ENCODE data around the gene KRT9.
"Not testable (repeated sequence)": the region's sequence is repeated elsewhere in the genome, so short reads cannot be mapped to it uniquely, and the experiment has no call there.

KRT9 gene

GRCh38 chr17:41585301-41586056, 13.6 kb upstream of the KRT9 start:
- no peak overlapping the region for H3K27ac Mint-ChIP-seq
- ATAC-seq, result no peak
- no peak overlapping the region for H3K4me3 Mint-ChIP-seq
- H3K27me3 Mint-ChIP-seq, result peaks cover 80% of the 10 kb centered on the region
- no peaks in the 10 kb centered on the region for H3K9me3 Mint-ChIP-seq
- H3K36me3 Mint-ChIP-seq, result no peaks in the 10 kb centered on the region
- no peaks in the 10 kb centered on the region for H3K4me1 Mint-ChIP-seq

GRCh38 chr17:41584331-41584927, 12.6 kb upstream of the KRT9 start:
- peaks cover 85% of the 10 kb centered on the region for H3K27me3 Mint-ChIP-seq
- not testable (repeated sequence) for ATAC-seq, H3K27ac Mint-ChIP-seq, H3K36me3 Mint-ChIP-seq, H3K9me3 Mint-ChIP-seq, H3K4me3 Mint-ChIP-seq, H3K4me1 Mint-ChIP-seq

DNA sequence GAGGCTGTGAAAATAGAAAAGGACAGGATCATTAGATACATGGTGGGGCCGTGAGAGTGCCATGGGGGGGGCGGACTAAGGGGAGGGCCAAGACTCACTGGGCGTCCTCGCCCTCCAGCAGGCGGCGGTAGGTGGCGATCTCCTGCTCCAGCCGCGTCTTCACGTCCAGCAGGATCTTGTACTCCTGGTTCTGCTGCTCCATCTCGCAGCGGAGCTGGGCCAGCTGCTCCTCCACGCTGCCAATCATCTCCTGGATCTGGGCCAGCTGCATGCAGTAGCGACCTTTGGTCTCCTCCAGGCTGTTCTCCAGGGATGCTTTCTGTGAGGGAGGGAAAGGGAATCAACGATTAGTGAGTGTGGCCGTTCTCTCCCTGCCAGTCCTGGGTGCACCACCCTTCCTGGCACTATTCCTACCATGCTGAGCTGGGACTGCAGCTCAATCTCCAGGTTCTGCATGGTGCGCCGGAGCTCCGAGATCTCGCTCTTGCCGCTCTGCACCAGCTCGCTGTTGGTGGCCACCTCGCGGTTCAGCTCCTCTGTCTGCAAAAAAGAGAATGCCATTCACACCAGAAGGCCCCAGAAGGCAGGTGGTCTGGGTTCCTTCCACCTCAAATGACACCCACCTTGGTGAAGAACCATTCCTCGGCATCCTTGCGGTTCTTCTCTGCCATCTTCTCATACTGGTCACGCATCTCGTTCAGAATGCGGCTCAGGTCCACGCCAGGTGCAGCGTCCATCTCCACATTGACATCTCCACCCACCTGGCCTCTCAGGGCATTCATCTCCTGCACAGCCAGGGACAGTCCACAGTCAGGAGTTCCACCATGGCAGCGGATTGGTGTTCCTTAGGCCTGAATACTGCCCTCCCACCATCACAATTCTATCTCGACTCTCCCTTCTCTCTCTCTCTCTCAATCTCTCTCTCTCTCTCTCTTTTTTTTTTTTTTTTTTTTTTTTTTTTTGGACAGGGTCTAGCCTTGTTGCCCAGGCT, 11.6 kb upstream of the KRT9 start:
- H3K4me3 Mint-ChIP-seq, result no peak overlapping the region

DNA sequence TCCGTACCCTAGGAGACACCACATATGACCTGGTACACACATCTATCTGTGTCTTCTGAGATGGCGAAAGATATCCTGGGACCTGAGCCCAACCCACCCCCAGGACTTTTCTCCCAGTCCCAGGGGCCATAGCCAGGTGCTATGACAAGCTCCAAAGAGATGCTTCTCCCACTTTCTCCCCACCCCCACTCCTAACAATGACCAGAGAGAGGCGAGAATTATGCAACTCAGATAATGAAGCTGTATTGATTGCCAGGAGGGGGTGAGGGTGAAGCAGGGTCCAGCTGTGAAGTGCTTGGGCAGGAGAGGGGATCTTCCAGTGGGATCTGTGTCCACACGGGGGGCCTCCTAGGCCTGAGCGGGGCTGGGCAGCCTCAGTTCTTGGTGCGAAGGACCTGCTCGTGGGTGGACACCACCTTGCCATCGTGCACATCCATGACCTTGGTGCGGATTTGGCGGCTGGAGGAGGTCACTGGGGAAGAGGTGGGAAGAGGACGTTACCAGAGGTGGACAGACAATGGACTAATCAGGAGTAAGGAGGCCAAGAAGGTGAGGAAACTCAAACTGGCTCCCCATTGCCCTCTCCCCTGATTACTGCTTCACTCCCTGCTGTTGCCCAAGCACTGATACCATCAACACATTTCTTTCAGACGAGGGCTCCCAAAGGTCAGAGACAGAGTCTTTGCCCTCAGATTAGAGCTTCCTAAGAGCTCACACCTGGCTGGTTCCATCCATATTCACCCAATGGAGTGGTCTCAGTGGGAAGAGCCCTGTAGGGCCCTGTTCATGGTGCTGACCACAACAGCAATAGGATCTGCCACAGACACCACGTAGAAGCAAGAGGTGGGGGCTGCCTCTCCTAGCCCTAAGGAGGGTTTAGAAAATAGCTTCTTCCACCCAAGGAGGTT, 10.5 kb upstream of the KRT9 start:
- H3K27me3 Mint-ChIP-seq, result peaks cover 92% of the 10 kb centered on the region
- not testable (repeated sequence) for H3K9me3 Mint-ChIP-seq, H3K4me1 Mint-ChIP-seq, H3K27ac Mint-ChIP-seq, H3K4me3 Mint-ChIP-seq, ATAC-seq, H3K36me3 Mint-ChIP-seq

More for the DNA sequence above, 11.6 kb upstream of the KRT9 start:
- no peak overlapping the region for H3K27ac Mint-ChIP-seq
- ATAC-seq, result no peak
- H3K9me3 Mint-ChIP-seq, result no peaks in the 10 kb centered on the region
- no peaks in the 10 kb centered on the region for H3K36me3 Mint-ChIP-seq
- H3K4me1 Mint-ChIP-seq, result no peaks in the 10 kb centered on the region
- peaks cover 84% of the 10 kb centered on the region for H3K27me3 Mint-ChIP-seq

GRCh38 chr17:41581366-41582060, 9.7 kb upstream of the KRT9 start:
- ATAC-seq, result no peak
- H3K27me3 Mint-ChIP-seq, result peaks cover 92% of the 10 kb centered on the region
- H3K4me1 Mint-ChIP-seq, result no peaks in the 10 kb centered on the region
- no peaks in the 10 kb centered on the region for H3K9me3 Mint-ChIP-seq
- H3K27ac Mint-ChIP-seq, result no peak overlapping the region
- H3K4me3 Mint-ChIP-seq, result no peak overlapping the region
- H3K36me3 Mint-ChIP-seq, result no peaks in the 10 kb centered on the region

- Mint-ChIP-seq H3K36me3 (no peaks in the 10 kb centered on the region), H3K4me1 (no peaks in the 10 kb centered on the region), H3K9me3 (no peaks in the 10 kb centered on the region), H3K4me3 (no peak overlapping the region), H3K27ac (no peak overlapping the region), H3K27me3 (peaks cover 91% of the 10 kb centered on the region)
- ATAC-seq, result no peak
These were observed 9.0 kb upstream of the KRT9 start for GRCh38 chr17:41580687-41581365.

- Mint-ChIP-seq H3K4me1 (no peaks in the 10 kb centered on the region), H3K27me3 (peaks cover 85% of the 10 kb centered on the region), H3K4me3 (no peak overlapping the region), H3K9me3 (no peaks in the 10 kb centered on the region), H3K27ac (no peak overlapping the region), H3K36me3 (no peaks in the 10 kb centered on the region)
- no peak for ATAC-seq
These were observed 8.4 kb upstream of the KRT9 start for GRCh38 chr17:41580244-41580575.

DNA sequence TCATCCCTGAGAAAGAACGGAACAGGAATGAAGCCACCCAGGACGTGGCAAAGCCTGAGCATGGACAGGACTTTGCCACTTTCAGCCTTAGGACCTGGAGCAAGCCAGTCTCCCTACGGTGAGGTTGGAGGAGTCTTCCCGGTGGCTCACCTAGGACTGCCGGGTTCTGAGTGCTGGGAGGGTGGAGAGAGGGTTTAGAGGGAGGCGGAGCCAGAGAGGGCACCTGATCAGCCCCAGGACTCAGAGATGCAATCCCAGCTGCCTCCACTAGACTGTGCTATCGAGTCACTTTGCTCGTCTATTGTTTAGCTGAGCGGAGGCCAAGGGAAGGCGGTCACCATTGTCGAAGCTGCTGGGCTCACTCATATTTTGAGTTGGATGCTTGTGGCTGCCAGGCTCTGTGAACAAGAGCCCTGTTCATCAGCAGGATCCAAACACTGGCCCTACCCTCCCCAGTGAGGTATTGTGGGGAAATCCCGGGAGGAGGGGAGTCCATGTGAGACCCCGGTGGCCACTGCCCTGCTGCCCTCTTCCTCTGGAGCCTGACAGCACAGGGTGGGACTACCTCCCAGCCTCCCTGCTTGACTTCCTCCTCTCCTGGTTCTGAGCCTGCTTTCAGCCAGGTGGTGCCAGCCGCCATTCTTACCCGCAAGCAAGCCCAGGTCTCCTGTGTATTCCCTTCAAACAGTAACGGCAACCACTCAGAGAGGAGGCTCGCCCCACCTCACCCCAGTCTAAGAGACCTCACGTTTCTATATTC, 7.8 kb upstream of the KRT9 start:
- H3K36me3 Mint-ChIP-seq, result no peaks in the 10 kb centered on the region
- no peak overlapping the region for H3K4me3 Mint-ChIP-seq
- peaks cover 83% of the 10 kb centered on the region for H3K27me3 Mint-ChIP-seq
- H3K27ac Mint-ChIP-seq, result no peak overlapping the region
- H3K4me1 Mint-ChIP-seq, result no peaks in the 10 kb centered on the region
- peak; percentile 46 for ATAC-seq
- no peaks in the 10 kb centered on the region for H3K9me3 Mint-ChIP-seq

GRCh38 chr17:41578971-41579370, 7.1 kb upstream of the KRT9 start:
- Mint-ChIP-seq H3K27me3 (peaks cover 79% of the 10 kb centered on the region), H3K4me1 (no peaks in the 10 kb centered on the region), H3K36me3 (no peaks in the 10 kb centered on the region), H3K27ac (no peak overlapping the region), H3K4me3 (no peak overlapping the region), H3K9me3 (no peaks in the 10 kb centered on the region)
- ATAC-seq, result no peak

- H3K4me1 Mint-ChIP-seq, result no peaks in the 10 kb centered on the region
- H3K27me3 Mint-ChIP-seq, result peaks cover 78% of the 10 kb centered on the region
- H3K27ac Mint-ChIP-seq, result no peak overlapping the region
- no peaks in the 10 kb centered on the region for H3K36me3 Mint-ChIP-seq
- no peaks in the 10 kb centered on the region for H3K9me3 Mint-ChIP-seq
- ATAC-seq, result no peak
- no peak overlapping the region for H3K4me3 Mint-ChIP-seq
These were observed 6.7 kb upstream of the KRT9 start for GRCh38 chr17:41578538-41578937.

- H3K27me3 Mint-ChIP-seq, result peaks cover 73% of the 10 kb centered on the region
- H3K9me3 Mint-ChIP-seq, H3K36me3 Mint-ChIP-seq, ATAC-seq, H3K27ac Mint-ChIP-seq, H3K4me3 Mint-ChIP-seq, H3K4me1 Mint-ChIP-seq: not testable (repeated sequence)
These were observed 4.9 kb upstream of the KRT9 start for GRCh38 chr17:41576740-41577139.

- Mint-ChIP-seq H3K27ac (no peak overlapping the region), H3K36me3 (no peaks in the 10 kb centered on the region), H3K4me1 (no peaks in the 10 kb centered on the region), H3K27me3 (peaks cover 72% of the 10 kb centered on the region), H3K9me3 (no peaks in the 10 kb centered on the region), H3K4me3 (no peak overlapping the region)
- no peak for ATAC-seq
These were observed 3.5 kb upstream of the KRT9 start for GRCh38 chr17:41575336-41575735.

- H3K4me3 Mint-ChIP-seq, result no peak overlapping the region
- H3K4me1 Mint-ChIP-seq, result peaks cover 8% of the 10 kb centered on the region
- H3K36me3 Mint-ChIP-seq, result no peaks in the 10 kb centered on the region
- peaks cover 31% of the 10 kb centered on the region for H3K27me3 Mint-ChIP-seq
- no peak overlapping the region for H3K27ac Mint-ChIP-seq
- no peak for ATAC-seq
- H3K9me3 Mint-ChIP-seq, result peaks cover 7% of the 10 kb centered on the region
These were observed 4.5 kb downstream of the KRT9 start for GRCh38 chr17:41567317-41567716.
